HepG2 (cell line): ENCODE data around the gene CAPSL. TPM values are rescaled to one million over a fixed set of nuclear protein-coding genes. Genes with fewer than 3 reads are reported as not detected.

Source experiments
- ATAC-seq: fragments of 200-7000 bp; cut with Tn5 transposase; 3 replicates; pipeline ENCODE4 v1.9.1; 2020; ENCODE audit warnings: mild to moderate bottlenecking, moderate library complexity
- BruUV-seq: library from RNA; stranded (reverse); fragments of 400-500 nt; replicated peaks from 2 replicates; lab custom pipeline; 2021; lab: Mats Ljungman, UMichigan
- CTCF ChIA-PET: fragments of 300-600 bp; formaldehyde crosslinking; extraction: SDS; loops from one replicate; lab custom pipeline; 2021; ENCODE audit warnings: low total read pairs, inconsistent platforms, low intra/inter-chr PET ratio; lab: Yijun Ruan, JAX
- POLR2A ChIA-PET: fragments of 350-600 bp; sonication (Branson Sonifier 250); formaldehyde crosslinking; loops from one replicate; lab custom pipeline; 2020; ENCODE audit warnings: antibody characterized with exemption, inconsistent platforms; lab: Yijun Ruan, JAX
- DNase-seq: peaks from one replicate; pipeline ENCODE4 v3.0.0-alpha.2; 2015; ENCODE audit warnings: low spot score
- FAIRE-seq: peaks from 3 replicates; lab custom pipeline; 2011; peaks lifted over from hg19 to GRCh38; lab: Jason Lieb, UNC
- H2AFZ ChIP-seq: one replicate; pipeline ENCODE4 v1.6.1; 2011; ENCODE audit warnings: low read length, inconsistent platforms
- H3K27ac ChIP-seq: fragments of 300-600 bp; 3 replicates; pipeline ENCODE4 v1.8.0; 2011; ENCODE audit warnings: mixed run types, mild to moderate bottlenecking, mixed read lengths, low read length, inconsistent platforms; ENCODE audit not compliant: insufficient read depth; ENCODE audit errors: extremely low read length
- H3K27me3 ChIP-seq, 2 experiments: fragments of 200-600 bp in 1 of 2; 2 replicates in 1 of 2; 3 replicates in 1 of 2; pipeline versions ENCODE4 v1.6.0 to v1.8.0; 2011; ENCODE audit warnings: low read length in 2 of 2, mild to moderate bottlenecking in 2 of 2, moderate library complexity in 2 of 2, inconsistent platforms in 1 of 2; ENCODE audit not compliant: insufficient read depth in 2 of 2, control insufficient read depth in 1 of 2
- H3K36me3 ChIP-seq, 2 experiments: fragments of 200-600 bp in 1 of 2; replicated peaks in 1 of 2; 2 replicates in 1 of 2; 3 replicates in 1 of 2; pipeline versions ENCODE4 v1.5.1 to v1.8.0; 2011; ENCODE audit warnings: low read length in 2 of 2, inconsistent platforms in 1 of 2; ENCODE audit not compliant: insufficient read depth in 2 of 2, control insufficient read depth in 1 of 2
- H3K4me1 ChIP-seq: 2 replicates; pipeline ENCODE4 v1.5.1; 2012; ENCODE audit warnings: low read length, inconsistent platforms; ENCODE audit not compliant: insufficient read depth
- H3K4me2 ChIP-seq: 2 replicates; pipeline ENCODE4 v1.6.0; 2011; ENCODE audit warnings: low read depth, low read length, inconsistent platforms
- H3K4me3 ChIP-seq, 3 experiments: fragments of 200-600 bp in 1 of 3; sonication (generic), shearing (Covaris generic) in 1 of 3; replicated peaks in 1 of 3; 2 replicates each; pipeline ENCODE4 v1.5.1; 2011 to 2016; ENCODE audit warnings: low read length in 3 of 3, inconsistent platforms in 2 of 3, low read depth in 2 of 3, mild to moderate bottlenecking in 2 of 3, control low read depth in 1 of 3, mixed read lengths in 1 of 3; ENCODE audit not compliant: insufficient read depth in 1 of 3
- H3K79me2 ChIP-seq: one replicate; pipeline ENCODE4 v1.6.1; 2011; ENCODE audit warnings: low read length, inconsistent platforms; ENCODE audit not compliant: insufficient read depth
- H3K9ac ChIP-seq: 2 replicates; pipeline ENCODE4 v1.6.0; 2011; ENCODE audit warnings: mild to moderate bottlenecking, low read depth, low read length, inconsistent platforms; ENCODE audit not compliant: insufficient read depth
- H3K9me3 ChIP-seq: 2 replicates; pipeline ENCODE4 v1.5.1; 2012; ENCODE audit warnings: mild to moderate bottlenecking, low read length
- H4K20me1 ChIP-seq: 2 replicates; pipeline ENCODE4 v1.6.0; 2011; ENCODE audit warnings: inconsistent platforms, mild to moderate bottlenecking, low read length, moderate library complexity; ENCODE audit not compliant: insufficient read depth
- ATF1 ChIP-seq: IDR thresholded peaks from 2 replicates; pipeline ENCODE4 v1.6.1; 2016; ENCODE audit warnings: mild to moderate bottlenecking, control low read depth
- ATF3 ChIP-seq: sonication (generic); formaldehyde crosslinking; IDR thresholded peaks from 2 replicates; pipeline ENCODE4 v1.4.0; 2020; ENCODE audit warnings: missing genetic modification reagents
- CSRNP2 ChIP-seq: sonication (generic); formaldehyde crosslinking; conservative IDR thresholded peaks from 2 replicates; pipeline ENCODE4 v1.8.0; 2022; ENCODE audit warnings: low read depth, missing genetic modification reagents
- JUN ChIP-seq: sonication (generic); formaldehyde crosslinking; IDR thresholded peaks from 2 replicates; pipeline ENCODE4 v1.4.0; 2020; ENCODE audit warnings: mild to moderate bottlenecking, missing genetic modification reagents
- MXD3 ChIP-seq: IDR thresholded peaks from 2 replicates; pipeline ENCODE4 v1.6.1; 2016; ENCODE audit warnings: mild to moderate bottlenecking, missing biosample characterization, missing genetic modification reagents
- NKX3-1 ChIP-seq: sonication (generic); formaldehyde crosslinking; IDR thresholded peaks from 2 replicates; pipeline ENCODE4 v1.5.0; 2020; ENCODE audit warnings: missing genetic modification reagents
- RAD51 ChIP-seq: fragments of 450-650 bp; IDR thresholded peaks from 2 replicates; pipeline ENCODE4 v1.6.1; 2016; ENCODE audit warnings: borderline replicate concordance
- SMAD3 ChIP-seq: sonication (generic); formaldehyde crosslinking; IDR thresholded peaks from 2 replicates; pipeline ENCODE4 v1.4.0; 2020; ENCODE audit warnings: missing genetic modification reagents
- ZKSCAN8 ChIP-seq: IDR thresholded peaks from 2 replicates; pipeline ENCODE4 v1.6.1; 2016; ENCODE audit warnings: borderline replicate concordance, missing genetic modification reagents, missing compliant biosample characterization
- ZNF160 ChIP-seq: sonication (generic); formaldehyde crosslinking; IDR thresholded peaks from 2 replicates; pipeline ENCODE4 v1.8.0; 2022; ENCODE audit warnings: mild to moderate bottlenecking, inconsistent platforms, missing genetic modification reagents
- ZNF552 ChIP-seq: sonication (generic); formaldehyde crosslinking; IDR thresholded peaks from 2 replicates; pipeline ENCODE4 v1.9.0; 2022; ENCODE audit warnings: missing genetic modification reagents, mild to moderate bottlenecking, borderline replicate concordance
- ZNF574 ChIP-seq: sonication (generic); formaldehyde crosslinking; IDR thresholded peaks from 2 replicates; pipeline ENCODE4 v1.4.0; 2020; ENCODE audit warnings: missing genetic modification reagents
- ZNF639 ChIP-seq: conservative IDR thresholded peaks from 2 replicates; pipeline ENCODE4 v1.6.1; 2018; ENCODE audit warnings: missing genetic modification reagents
- WGBS: methylation state at CpG from one replicate; pipeline ENCODE4 v1.1.6; 2017; ENCODE audit warnings: low lambda C conversion rate; 5-methylcytosine and 5-hydroxymethylcytosine counted together
- in situ Hi-C: cut with HindIII; loops from 2 replicates; pipeline ENCODE4 v1.10.0; 2017; ENCODE audit warnings: low pct_unique_long_range_greater_than_20kb; ENCODE audit not compliant: extremely low pct_ligation_motif_present
- intact Hi-C: fragments of 100-400 bp; cut with micrococcal nuclease; formaldehyde crosslinking; loops from one replicate; pipeline ENCODE4 v1.10.0; 2022; ENCODE audit not compliant: unreplicated experiment
- polyA plus RNA-seq, 8 experiments: library from polyadenylated mRNA; depleted of rRNA in 3 of 8; stranded (reverse) in 7 of 8; unstranded in 1 of 8; fragments of >200 nt; fragmentation: Illumina TruSeq in 4 of 8; extraction: Trizol in 4 of 8; gene quantifications; 2 replicates each; pipeline versions ENCODE4 v1.2.1 to v1.2.3, GENCODE V29; 2011 to 2016; ENCODE audit warnings: low read depth in 4 of 8, missing spikeins in 1 of 8, mixed read lengths in 1 of 8; ENCODE audit not compliant: insufficient read depth in 1 of 8
- total RNA-seq, 5 experiments: library from RNA; depleted of rRNA; stranded (reverse); fragments of >200 nt; fragmentation: Illumina TruSeq; extraction: Trizol; gene quantifications; 2 replicates each; pipeline ENCODE4 v1.2.3, GENCODE V29; 2016; ENCODE audit warnings: low read depth in 1 of 5

CAPSL gene
- total and polyA plus RNA-seq, 2 of the 13 experiments (the other 11 are each of a cell fraction or from before 2014, with no cell fraction given) = not detected

- TF ChIP-seq JUN (CRISPR knock-in tag) (no peak), ZNF574 (CRISPR knock-in tag) (no peak), NKX3-1 (CRISPR knock-in tag) (no peak), RAD51 (no peak), ATF3 (CRISPR knock-in tag) (no peak), ZNF552 (CRISPR knock-in tag) (no peak)
These were observed 79.2 kb downstream of the CAPSL start (continued) for GRCh38 chr5:35859101-35859661.

- no TSS peak for BruUV-seq
- WGBS = 0% methylated on average over 2 of the region's 2 CpGs
- no peak overlapping the region for H3K4me3 ChIP-seq
- H2AFZ ChIP-seq = no peak overlapping the region
- H3K4me2 ChIP-seq = no peak overlapping the region
- H4K20me1 ChIP-seq = no peaks in the 10 kb centered on the region
- H3K36me3 ChIP-seq = no peaks in the 10 kb centered on the region
- TF ChIP-seq ZKSCAN8 (CRISPR knock-in tag) (no peak), SMAD3 (CRISPR knock-in tag) (no peak), ZNF639 (CRISPR knock-in tag) (no peak), MXD3 (CRISPR knock-in tag) (no peak), CSRNP2 (CRISPR knock-in tag) (no peak), ATF1 (CRISPR knock-in tag) (no peak), ZNF160 (CRISPR knock-in tag) (no peak)
- TF ChIP-seq, all 625 proteins: peak for 0
- DNase-seq (no peak), FAIRE-seq (no peak), ATAC-seq (no peak)
- Histone ChIP-seq H3K4me1 (no peaks in the 10 kb centered on the region), H3K27ac (no peak overlapping the region), H3K79me2 (no peaks in the 10 kb centered on the region), H3K9ac (no peak overlapping the region), H3K9me3 (no peaks in the 10 kb centered on the region), H3K27me3 (no peaks in the 10 kb centered on the region)
- intact Hi-C loops = no loop called here
- in situ Hi-C loops = no loop called here
- CTCF ChIA-PET = no interaction called here
- POLR2A ChIA-PET = no interaction called here
These were observed 80.7 kb downstream of the CAPSL start for GRCh38 chr5:35857606-35858205.
